Gastroesophageal sphincter (tissue), 3 donors: ENCODE data around the gene ZCCHC14.

Experiments used
- CTCF ChIP-seq, 4 experiments: fragments of 200-600 bp in 2 of 4; fragments of 450-650 bp in 2 of 4; sonication (generic) in 1 of 4; IDR thresholded peaks; one replicate each; pipeline ENCODE4 v1.5.1; 2017 to 2019; ENCODE audit warnings: antibody characterized with exemption in 4 of 4, mild to moderate bottlenecking in 2 of 4, moderate library complexity in 2 of 4
- POLR2A ChIP-seq, 2 donors: fragments of 450-650 bp; IDR thresholded peaks; one replicate each; pipeline ENCODE4 v1.6.1; 2017; ENCODE audit warnings: antibody characterized with exemption in 2 of 2, mild to moderate bottlenecking in 2 of 2, moderate library complexity in 1 of 2

GRCh38 chr16:87541147-87541871 lies 48.5 kb upstream of the ZCCHC14 start:
- TF ChIP-seq POLR2A (IDR thresholded peaks at IDR 0.05) (no peak), CTCF (IDR thresholded peaks at IDR 0.05) (no peak)
